Measurements from ENCODE around the gene TRPM3.

DNA sequence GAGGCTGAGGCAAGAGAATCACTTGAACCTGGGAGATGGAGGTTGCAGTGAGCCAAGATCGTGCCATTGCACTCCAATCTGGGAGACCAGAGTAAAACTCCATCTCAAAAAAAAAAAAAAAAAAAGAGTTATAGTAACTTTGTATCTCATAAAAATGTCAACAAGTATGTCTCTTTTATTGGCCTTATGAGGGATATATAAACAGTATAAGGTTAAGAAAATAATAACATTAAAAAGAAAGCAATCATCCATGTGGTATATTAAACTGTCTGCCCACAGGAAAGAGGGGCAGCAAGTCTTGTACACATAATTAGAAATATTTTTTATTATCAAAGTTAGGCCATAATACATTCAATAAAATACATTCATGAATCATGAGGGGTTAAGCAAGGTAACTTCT, 447.6 kb downstream of the TRPM3 start:
- TF ChIP-seq SMC3 (IDR thresholded peaks at IDR 0.05) (no peak), POLR2AphosphoS2 (conservative IDR thresholded peaks at IDR 0.05; ENCODE audit: low read length) (no peak), CBX8 (IDR thresholded peaks at IDR 0.05) (no peak)
- TF ChIP-seq, protein P1, sequence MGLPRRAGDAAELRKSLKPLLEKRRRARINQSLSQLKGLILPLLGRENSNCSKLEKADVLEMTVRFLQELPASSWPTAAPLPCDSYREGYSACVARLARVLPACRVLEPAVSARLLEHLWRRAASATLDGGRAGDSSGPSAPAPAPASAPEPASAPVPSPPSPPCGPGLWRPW (IDR thresholded peaks at IDR 0.05): no peak

All from A549 (cell line).